CD4-positive, alpha-beta T cell treated with Interferon alpha-2 for 1 hour (primary cell): ENCODE measurements around the gene CYSTM1.
A peak's percentile ranks its signal among the peaks of the same experiment; 100 is the strongest.

Experiments used
- DNase-seq, 2 donors: peaks; one replicate each; pipeline ENCODE4 v3.0.0-alpha.2; 2020 to 2022

The CYSTM1 gene

DNA sequence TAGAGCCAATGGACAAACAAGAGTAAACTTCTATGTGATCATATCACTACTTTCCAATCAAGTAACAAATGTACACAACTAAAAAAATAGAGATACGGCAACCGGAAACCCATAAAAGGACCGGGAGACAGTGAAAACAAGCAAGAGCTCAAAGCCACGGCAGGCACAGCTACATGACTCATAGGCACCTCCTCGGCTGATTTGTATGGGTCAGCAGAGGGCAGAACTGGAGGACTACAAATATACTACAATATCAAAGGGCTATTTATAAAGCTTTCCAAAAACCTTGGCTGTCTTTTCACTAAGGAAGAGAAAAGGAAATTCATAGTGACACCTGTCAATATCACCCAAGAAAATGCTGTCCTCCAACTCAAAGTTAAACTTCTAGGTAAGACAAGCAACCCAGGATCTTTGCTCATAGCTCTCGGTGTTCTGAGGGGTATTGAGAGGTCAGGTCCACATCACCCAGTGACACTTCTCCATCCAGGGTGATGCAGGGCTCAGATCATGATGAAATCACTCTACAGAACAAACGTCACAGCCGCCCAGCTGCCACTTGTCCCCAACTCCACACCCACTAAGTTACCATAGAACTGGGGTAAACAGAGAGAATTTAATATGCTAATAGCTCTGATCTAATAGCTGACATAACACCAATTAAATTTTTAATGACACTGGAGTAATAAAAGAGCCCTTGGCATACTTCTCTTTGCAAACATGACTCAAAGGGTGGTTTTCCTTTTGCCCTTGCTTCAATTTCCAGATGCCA is 86.6 kb downstream of the CYSTM1 start:
- peak; percentile 68 to 77 for DNase-seq

DNA sequence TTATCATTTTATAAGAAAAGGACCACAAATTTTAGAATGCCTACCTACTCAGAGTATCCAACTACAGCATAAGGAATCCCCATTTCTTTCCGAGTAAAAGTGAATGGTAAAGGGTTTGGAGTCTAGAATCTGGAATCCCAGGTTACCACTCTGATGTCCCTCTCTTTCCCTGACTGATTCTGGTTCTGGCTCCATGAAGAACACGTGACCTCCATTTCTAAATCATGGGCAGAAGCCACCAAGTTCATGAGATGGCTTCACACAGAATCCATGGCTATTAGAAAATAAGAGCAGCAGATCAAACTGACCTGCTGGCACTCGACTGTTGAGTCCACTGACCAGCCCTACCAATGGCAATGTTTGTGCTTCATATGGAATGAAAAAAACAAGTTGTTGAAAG is 87.2 kb downstream of the CYSTM1 start:
- DNase-seq, result no peak

DNA sequence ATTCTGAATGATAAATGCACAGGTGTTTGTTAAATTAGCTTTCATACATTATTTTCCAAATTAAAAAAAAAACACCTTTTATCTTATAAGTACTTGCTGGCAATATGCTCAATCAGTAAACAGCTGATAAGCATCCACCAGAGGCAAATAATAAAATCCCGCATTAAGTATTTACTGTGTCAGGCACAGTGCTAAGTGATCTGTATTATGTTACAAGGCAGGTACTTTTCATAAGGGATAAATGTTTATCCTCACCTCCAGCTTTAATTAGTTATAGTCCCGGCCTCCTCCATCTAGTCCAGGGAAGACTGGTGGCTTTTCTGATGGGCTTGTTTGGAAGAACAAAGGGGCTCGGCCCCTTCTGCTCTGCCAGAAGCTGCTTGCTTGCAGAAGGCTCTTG is 87.9 kb downstream of the CYSTM1 start:
- DNase-seq, result no peak

DNA sequence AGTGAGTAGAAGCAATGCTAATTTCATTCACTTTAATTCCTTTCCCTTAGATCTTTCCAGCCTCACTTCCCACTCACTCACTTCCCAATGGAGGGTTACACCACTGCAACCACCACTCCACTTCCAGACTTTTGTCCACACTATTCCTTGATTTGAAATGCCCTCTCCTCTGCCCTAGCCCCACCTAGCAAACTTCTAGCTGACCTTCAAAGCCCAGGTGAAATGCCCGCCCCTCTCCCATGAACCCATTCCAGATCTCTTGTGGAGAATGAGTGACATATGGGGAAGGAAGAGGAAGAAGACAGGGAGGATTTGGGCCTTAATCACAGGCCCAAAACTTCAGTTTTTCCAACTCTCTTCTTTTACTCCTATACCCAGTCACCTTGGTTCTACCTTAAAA is 90.9 kb downstream of the CYSTM1 start:
- no peak for DNase-seq

DNA sequence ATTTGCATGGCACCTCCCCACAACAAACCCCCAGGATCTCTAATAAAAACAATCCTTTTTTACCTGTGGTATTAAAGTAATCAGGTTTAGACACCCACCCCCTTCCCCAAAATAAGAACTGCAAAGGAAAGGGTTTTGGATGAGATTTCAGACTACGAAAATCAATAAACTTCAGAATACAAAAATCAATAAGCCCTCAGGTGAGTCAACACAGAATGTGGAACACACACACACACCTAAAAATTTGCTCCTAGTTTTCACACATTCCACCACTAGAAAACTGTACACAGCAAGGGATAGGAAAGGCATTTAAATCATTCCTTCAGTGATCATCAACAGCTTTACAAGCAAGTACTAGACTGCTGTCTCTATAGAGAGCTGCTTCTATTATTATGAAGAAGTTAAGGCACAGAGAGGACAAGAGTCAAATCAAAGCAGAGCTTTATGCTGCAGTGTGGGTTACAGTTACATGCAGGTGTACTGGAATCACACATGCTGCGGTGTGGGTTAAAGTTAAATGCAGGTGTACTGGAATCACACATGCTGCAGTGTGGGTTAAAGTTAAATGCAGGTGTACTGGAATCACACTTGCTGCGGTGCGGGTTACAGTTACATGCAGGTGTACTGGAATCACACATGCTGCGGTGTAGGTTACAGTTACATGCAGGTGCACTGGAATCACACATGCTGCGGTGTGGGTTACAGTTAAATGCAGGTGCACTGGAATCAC is 91.6 kb downstream of the CYSTM1 start:
- DNase-seq, result no peak

DNA sequence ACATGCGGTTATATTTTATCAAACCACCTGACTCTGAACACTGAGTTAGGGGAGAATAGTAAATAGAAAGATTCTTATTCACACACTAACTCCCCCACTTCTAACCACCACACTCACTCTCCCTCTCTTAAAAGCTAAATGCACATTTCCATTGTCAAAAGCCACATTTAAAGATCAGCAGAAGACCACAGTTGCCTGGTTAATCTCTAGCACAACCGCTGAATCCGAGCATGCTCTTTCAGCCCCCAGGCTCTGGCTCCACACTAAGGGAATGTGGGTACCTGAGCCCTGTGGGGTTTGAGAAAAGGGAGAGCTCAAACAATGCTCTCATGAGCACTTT is 92.2 kb downstream of the CYSTM1 start:
- DNase-seq, result no peak

DNA sequence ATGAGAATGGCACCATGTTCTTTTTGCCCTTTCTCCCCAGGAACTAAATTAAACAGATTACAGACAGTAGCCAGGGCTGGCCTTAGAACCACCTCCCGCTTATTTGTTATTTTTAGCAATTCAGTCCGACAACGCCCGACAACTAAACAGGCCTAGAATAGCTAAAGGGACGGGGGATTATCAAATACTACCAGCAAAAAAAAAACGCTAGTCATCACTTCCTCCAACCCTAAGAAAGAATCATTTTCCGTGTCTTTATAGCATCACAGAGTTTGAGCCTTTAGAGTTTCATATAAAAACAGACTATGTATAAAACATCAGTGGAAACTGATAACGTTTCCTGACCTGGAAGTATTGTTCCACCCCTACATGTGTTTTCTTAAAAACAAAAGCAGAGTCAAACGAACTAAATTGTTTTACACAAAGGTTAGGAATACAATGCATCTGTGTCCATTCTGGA is 92.6 kb downstream of the CYSTM1 start:
- no peak for DNase-seq

DNA sequence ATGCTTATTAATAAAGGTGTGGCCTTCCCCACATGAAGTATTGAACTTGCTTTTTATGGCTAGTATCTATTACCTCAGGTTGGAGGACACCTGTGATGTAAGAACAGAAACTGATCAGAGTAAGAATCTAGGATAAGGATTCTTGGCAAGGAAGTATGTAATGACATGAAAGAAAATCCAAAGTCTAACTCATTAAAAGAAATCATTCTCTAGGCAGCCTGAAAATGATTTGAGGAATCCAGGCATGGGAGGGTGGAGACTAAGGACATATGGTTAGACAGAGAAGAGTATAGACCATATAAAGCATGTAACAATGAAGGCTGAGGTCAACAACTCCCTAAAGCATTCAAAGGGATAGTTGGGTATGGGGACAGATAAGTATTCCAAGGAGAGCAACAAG is 95.0 kb downstream of the CYSTM1 start:
- DNase-seq, result no peak

DNA sequence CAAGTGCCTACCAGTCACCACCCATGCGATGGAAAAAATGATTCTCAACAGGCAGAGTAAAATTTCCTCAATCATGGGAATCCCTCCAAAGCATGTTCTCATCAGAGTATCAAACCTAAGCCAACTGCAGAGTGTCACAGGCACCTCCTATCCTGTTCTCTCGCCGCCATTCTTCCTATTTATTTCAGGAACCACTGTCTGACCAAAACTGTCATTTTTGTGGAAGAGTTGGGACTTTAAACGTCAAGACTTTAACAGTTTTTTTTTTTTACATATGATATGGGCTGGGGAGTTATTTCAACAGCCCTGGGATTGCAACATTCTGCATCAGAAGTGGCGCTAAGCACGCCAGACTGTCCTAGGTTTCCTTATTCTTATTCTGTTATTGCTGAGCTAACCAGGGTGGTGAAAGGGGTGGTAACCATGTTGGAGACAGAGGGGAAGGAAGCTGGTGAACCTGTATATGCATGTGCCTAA is 98.5 kb downstream of the CYSTM1 start:
- peak in 1 of 2 donors; percentile 36 for DNase-seq

DNA sequence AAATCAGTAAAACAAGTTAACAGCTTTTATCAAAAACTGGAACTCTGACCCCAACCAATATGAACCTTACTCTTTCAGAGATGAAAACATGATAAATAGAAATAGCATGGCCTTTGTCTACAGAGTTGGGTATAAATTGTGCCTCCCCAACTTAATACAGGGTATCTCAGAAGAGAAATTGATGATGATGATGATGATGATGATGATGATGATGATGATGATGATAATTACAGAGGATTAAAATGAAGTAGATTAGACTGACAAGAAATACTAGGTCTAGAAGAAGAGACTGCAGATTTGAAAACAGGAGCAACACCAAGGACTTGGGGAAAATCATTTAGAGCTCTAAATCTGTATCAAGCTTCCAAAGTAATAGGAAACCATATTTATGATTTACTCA is 100.8 kb downstream of the CYSTM1 start:
- no peak for DNase-seq

DNA sequence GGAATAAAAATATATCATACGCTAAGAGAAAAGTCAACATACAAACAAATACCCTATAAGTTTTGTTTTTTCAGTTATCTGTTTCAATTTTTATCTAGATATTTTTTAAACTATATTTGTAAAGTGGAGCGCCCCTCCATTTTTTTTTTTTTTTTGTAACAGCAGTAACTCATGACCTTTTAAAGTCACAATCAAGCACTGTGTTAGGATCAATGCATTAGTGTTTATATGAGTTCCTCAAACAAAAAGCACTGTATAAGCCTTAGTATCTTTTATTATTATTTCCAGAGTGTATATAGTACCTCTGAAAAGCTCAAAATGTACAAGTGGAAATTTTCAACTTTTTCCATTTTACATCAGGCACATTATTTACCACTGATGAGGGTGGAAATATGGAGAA is 107.3 kb downstream of the CYSTM1 start:
- no peak for DNase-seq

DNA sequence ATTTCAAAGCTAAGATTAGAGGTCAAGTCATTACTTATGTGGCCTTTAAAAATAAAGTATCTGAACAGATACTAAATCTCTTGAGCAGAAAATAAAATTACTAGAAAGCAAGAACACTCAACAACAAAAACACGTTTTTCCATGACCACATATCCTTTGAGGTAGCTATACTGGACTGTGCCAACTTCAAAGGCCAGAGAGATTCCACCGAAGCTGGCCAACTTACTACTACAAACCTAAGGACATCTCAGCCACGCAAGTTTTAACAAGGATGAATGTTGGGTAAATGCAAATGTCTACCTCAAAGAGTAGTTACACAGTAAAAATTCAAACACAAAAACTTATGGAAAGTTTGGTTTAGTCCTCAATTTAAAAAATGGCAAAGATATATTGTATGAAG is 109.0 kb downstream of the CYSTM1 start:
- no peak for DNase-seq

DNA sequence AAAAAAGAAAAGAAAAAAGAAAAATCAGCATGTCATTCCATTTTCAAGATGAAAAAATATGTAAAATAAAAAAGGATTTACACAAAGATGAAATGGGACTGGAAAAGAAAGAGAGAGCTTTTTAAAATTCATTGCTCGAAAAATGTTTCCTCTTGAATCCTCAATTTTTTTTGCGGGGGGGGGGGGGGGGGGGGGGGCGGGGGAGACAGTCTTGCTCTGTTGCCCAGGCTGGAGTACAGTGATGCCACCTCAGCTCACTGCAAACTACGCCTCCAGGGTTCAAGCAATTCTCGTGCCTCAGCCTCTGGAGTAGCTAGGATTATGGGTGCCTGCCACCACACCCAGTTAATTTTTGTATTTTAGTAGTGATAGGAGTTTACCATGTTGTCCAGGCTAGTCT is 111.4 kb downstream of the CYSTM1 start:
- DNase-seq, result no peak

DNA sequence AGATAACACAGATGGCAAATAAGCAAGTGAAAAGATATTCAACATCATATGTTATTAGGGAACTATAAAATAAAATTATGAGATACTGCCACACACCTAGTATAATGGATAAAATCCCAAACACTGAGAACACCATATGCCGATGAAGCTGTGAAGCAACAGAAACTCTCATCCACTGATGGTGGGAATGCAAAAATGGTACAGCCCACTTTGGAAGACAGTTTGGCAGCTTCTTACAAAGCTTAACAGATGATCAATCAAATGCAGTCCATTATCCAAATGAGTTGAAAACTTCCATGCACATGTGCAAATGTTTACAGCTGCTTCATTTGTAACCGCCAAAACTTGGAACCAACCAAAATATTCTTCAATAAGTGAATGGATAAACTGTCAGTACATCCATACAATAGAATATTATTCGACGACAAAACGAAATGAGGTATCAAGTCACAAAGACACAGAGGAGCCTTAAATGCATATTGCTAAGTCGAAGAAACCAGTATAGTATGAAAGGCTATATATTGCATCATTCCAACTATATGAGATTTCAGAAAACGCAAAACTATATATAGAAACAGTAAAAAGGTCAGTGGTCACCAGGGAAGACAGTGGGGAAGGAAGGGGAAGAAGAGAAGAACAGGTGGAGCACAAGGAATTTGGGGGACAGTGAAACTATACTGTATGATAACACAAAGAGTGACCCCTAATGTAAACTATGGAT is 113.0 kb downstream of the CYSTM1 start:
- no peak for DNase-seq

DNA sequence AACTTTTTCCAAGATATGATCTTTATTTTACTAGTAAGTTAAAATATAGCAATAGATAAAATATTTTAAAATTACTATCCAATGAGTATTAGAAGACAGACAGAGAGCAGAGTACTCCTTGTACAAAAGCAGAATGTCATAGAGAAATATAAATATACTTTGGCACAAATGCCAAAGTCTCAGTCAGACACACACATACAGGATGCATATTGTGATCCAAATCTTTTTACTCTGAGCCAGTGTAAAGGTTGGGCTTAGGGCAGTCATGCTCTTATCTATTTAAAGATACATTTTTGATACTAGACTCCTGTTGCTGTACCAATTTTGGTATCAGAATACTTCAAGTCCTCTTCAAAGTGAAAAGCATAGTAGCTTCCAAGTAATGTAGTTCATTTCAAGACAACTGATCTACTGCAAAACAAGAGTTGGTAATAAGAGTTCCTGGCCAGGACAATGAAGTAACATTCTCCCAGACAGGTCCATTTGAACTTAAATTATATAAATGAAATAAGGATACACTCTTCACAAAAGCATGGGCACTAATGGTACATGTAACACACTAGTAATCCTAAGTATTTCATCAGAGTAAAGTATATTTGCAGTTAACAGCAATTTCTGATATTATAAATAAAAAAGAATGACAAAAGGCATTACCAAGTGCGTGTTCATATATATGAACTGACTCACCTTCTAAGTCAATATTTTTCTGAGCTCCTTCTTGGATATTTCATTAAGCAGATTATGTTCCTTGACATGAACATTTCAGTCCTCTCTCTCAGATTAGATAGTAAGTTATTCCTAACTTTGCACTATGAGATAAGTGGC is 117.4 kb downstream of the CYSTM1 start:
- DNase-seq, result no peak
